Stomach (tissue), 4 donors: ENCODE measurements around the gene VILL.

Experiments
- CTCF ChIP-seq, 7 experiments: fragments of 450-650 bp in 4 of 7; fragments of 200-600 bp in 3 of 7; sonication (generic) in 3 of 7; IDR thresholded peaks; one replicate each; pipeline ENCODE4 v1.5.1; 2016 to 2019; ENCODE audit warnings: antibody characterized with exemption in 7 of 7, control low read depth in 2 of 7, mild to moderate bottlenecking in 1 of 7
- POLR2A ChIP-seq, 4 donors: fragments of 450-650 bp; IDR thresholded peaks; one replicate each; pipeline ENCODE4 v1.6.1; 2016; ENCODE audit warnings: antibody characterized with exemption in 4 of 4, control low read depth in 2 of 4, mild to moderate bottlenecking in 1 of 4, moderate library complexity in 1 of 4
- POLR2AphosphoS5 ChIP-seq, 3 donors: sonication (generic); formaldehyde crosslinking; IDR thresholded peaks; one replicate each; pipeline ENCODE4 v1.6.1; 2016; ENCODE audit warnings: antibody characterized with exemption in 3 of 3

- TF ChIP-seq CTCF (IDR thresholded peaks at IDR 0.05) (no peak), POLR2AphosphoS5 (IDR thresholded peaks at IDR 0.05) (no peak), POLR2A (IDR thresholded peaks at IDR 0.05) (no peak)
Observed at GRCh38 chr3:38022301-38022700, 31.7 kb downstream of the VILL start.
